Prostate gland (tissue), 2 donors: ENCODE measurements around the gene NOTCH4. TPM values are rescaled to one million over a fixed set of nuclear protein-coding genes. Genes with fewer than 3 reads are reported as not detected.

ENCODE experiments used
- DNase-seq: peaks from one replicate; pipeline ENCODE4 v3.0.0-alpha.2; 2019; ENCODE audit warnings: low spot score
- H3K27ac ChIP-seq, 2 donors: fragments of 200-600 bp; sonication (generic); 2 replicates each; pipeline ENCODE4 v1.5.1; 2017 to 2019
- H3K27me3 ChIP-seq: fragments of 200-600 bp; sonication (generic); replicated peaks from 2 replicates; pipeline ENCODE4 v1.5.1; 2019; ENCODE audit not compliant: insufficient read depth
- H3K36me3 ChIP-seq, 2 donors: fragments of 200-600 bp; sonication (generic); 1 replicate in 1 of 2; 2 replicates in 1 of 2; pipeline versions ENCODE4 v1.5.1 to v1.8.1; 2017 to 2019
- H3K4me1 ChIP-seq: fragments of 200-600 bp; sonication (generic); replicated peaks from 2 replicates; pipeline ENCODE4 v1.5.1; 2019
- H3K4me3 ChIP-seq, 2 donors: fragments of 200-600 bp; sonication (generic); 2 replicates each; pipeline ENCODE4 v1.5.1; 2017 to 2019
- H3K9me3 ChIP-seq: fragments of 200-600 bp; sonication (generic); 2 replicates; pipeline ENCODE4 v1.5.1; 2017
- CTCF ChIP-seq, 4 experiments: fragments of 200-600 bp in 2 of 4; fragments of 450-650 bp in 2 of 4; sonication (generic) in 2 of 4; IDR thresholded peaks; 1 replicate in 3 of 4; 2 replicates in 1 of 4; pipeline ENCODE4 v1.5.1; 2016 to 2019; ENCODE audit warnings: antibody characterized with exemption in 4 of 4, mild to moderate bottlenecking in 2 of 4, moderate library complexity in 2 of 4
- POLR2A ChIP-seq: fragments of 450-650 bp; IDR thresholded peaks from one replicate; pipeline ENCODE4 v1.6.1; 2016; ENCODE audit warnings: antibody characterized with exemption, mild to moderate bottlenecking
- POLR2AphosphoS5 ChIP-seq: sonication (generic); formaldehyde crosslinking; IDR thresholded peaks from one replicate; pipeline ENCODE4 v1.6.1; 2017; ENCODE audit warnings: antibody characterized with exemption
- WGBS: methylation state at CpG from one replicate; pipeline ENCODE4 v1.1.5; 2018; 5-methylcytosine and 5-hydroxymethylcytosine counted together
- intact Hi-C: fragments of 100-400 bp; cut with DNase I; formaldehyde crosslinking; loops from one replicate; pipeline ENCODE4 v1.14.2; 2022
- total RNA-seq, 2 donors: library from RNA; depleted of rRNA; stranded (reverse); fragments of >200 nt; gene quantifications; one replicate each; pipeline ENCODE4 v1.1.0, GENCODE V29; 2016

Gene NOTCH4
- total RNA-seq, 2 donors from 2014 or later, result 14.6 to 18.2 TPM

- DNase-seq, result no peak
- H3K4me1 ChIP-seq, result no peaks in the 10 kb centered on the region
- intact Hi-C loops, result no loop called here
- TF ChIP-seq POLR2AphosphoS5 (no peak), CTCF (IDR thresholded peaks at IDR 0.05) (no peak), POLR2A (no peak)
- no peak overlapping the region for H3K4me3 ChIP-seq
- no peaks in the 10 kb centered on the region for H3K9me3 ChIP-seq
- no peak overlapping the region for H3K27ac ChIP-seq
- 77% methylated on average over 11 of the region's 11 CpGs for WGBS
- no peaks in the 10 kb centered on the region for H3K27me3 ChIP-seq
- no peaks in the 10 kb centered on the region for H3K36me3 ChIP-seq
Measured at GRCh38 chr6:32168807-32169591, 54.9 kb downstream of the NOTCH4 start.

GRCh38 chr6:32168350-32168749, 55.5 kb downstream of the NOTCH4 start:
- no peaks in the 10 kb centered on the region for H3K4me1 ChIP-seq
- no peaks in the 10 kb centered on the region for H3K27me3 ChIP-seq
- 71% methylated on average over 2 of the region's 2 CpGs for WGBS
- TF ChIP-seq CTCF (IDR thresholded peaks at IDR 0.05), result no peak
- no peak for TF ChIP-seq POLR2AphosphoS5
- no peak for TF ChIP-seq POLR2A
- H3K4me3 ChIP-seq, result no peak overlapping the region
- intact Hi-C loops, result no loop called here
- H3K36me3 ChIP-seq, result no peaks in the 10 kb centered on the region
- no peak for DNase-seq
- no peak overlapping the region for H3K27ac ChIP-seq
- H3K9me3 ChIP-seq, result no peaks in the 10 kb centered on the region

- Histone ChIP-seq H3K36me3 (no peaks in the 10 kb centered on the region), H3K4me1 (no peaks in the 10 kb centered on the region), H3K27me3 (no peaks in the 10 kb centered on the region), H3K9me3 (no peaks in the 10 kb centered on the region), H3K27ac (no peak overlapping the region), H3K4me3 (no peak overlapping the region)
- TF ChIP-seq POLR2AphosphoS5 (no peak), CTCF (IDR thresholded peaks at IDR 0.05) (no peak), POLR2A (no peak)
- DNase-seq, result no peak
- intact Hi-C loops, result no loop called here
- WGBS, result 66% methylated on average over 6 of the region's 6 CpGs
Measured at GRCh38 chr6:32167761-32168262, 56.1 kb downstream of the NOTCH4 start.

GRCh38 chr6:32167154-32167760, 56.6 kb downstream of the NOTCH4 start:
- H3K4me3 ChIP-seq, result no peak overlapping the region
- no peaks in the 10 kb centered on the region for H3K36me3 ChIP-seq
- intact Hi-C loops, result no loop called here
- WGBS, result 74% methylated on average over 26 of the region's 32 CpGs
- H3K9me3 ChIP-seq, result no peaks in the 10 kb centered on the region
- no peak for TF ChIP-seq POLR2AphosphoS5
- no peak for TF ChIP-seq CTCF (IDR thresholded peaks at IDR 0.05)
- H3K27ac ChIP-seq, result no peak overlapping the region
- DNase-seq, result no peak
- no peaks in the 10 kb centered on the region for H3K4me1 ChIP-seq
- H3K27me3 ChIP-seq, result no peaks in the 10 kb centered on the region
